Esophagus squamous epithelium (tissue), 5 donors: Measurements from ENCODE around the gene PILRA. TPM values are rescaled to one million over a fixed set of nuclear protein-coding genes. Genes with fewer than 3 reads are reported as not detected.

Experiments
- DNase-seq: peaks from one replicate; lab custom pipeline; 2025; lab: John Stamatoyannopoulos, UW
- H3K27ac ChIP-seq, 4 donors: fragments of 200-600 bp; sonication (generic); one replicate each; pipeline ENCODE4 v1.5.1; 2016 to 2019; ENCODE audit warnings: mild to moderate bottlenecking in 1 of 4
- H3K27me3 ChIP-seq, 4 donors: fragments of 200-600 bp; sonication (generic); 1 replicate in 3 of 4; 2 replicates in 1 of 4; pipeline versions ENCODE4 v1.5.1 to v1.6.0; 2017 to 2021; ENCODE audit warnings: antibody characterized with exemption in 1 of 4
- H3K36me3 ChIP-seq, 3 donors: fragments of 200-600 bp; sonication (generic); one replicate each; pipeline ENCODE4 v1.5.1; 2016 to 2019
- H3K4me1 ChIP-seq, 3 donors: fragments of 200-600 bp; sonication (generic); one replicate each; pipeline ENCODE4 v1.5.1; 2017 to 2019
- H3K4me3 ChIP-seq, 4 donors: fragments of 200-600 bp; sonication (generic); 1 replicate in 3 of 4; 2 replicates in 1 of 4; pipeline ENCODE4 v1.5.1; 2016 to 2019; ENCODE audit warnings: mild to moderate bottlenecking in 2 of 4, moderate library complexity in 1 of 4
- H3K9me3 ChIP-seq, 3 donors: fragments of 200-600 bp; sonication (generic); one replicate each; pipeline ENCODE4 v1.5.1; 2016 to 2019
- CTCF ChIP-seq, 6 experiments: fragments of 450-650 bp in 4 of 6; fragments of 200-600 bp in 2 of 6; sonication (generic) in 2 of 6; IDR thresholded peaks; one replicate each; pipeline ENCODE4 v1.5.1; 2016 to 2019; ENCODE audit warnings: antibody characterized with exemption in 6 of 6, mild to moderate bottlenecking in 4 of 6, moderate library complexity in 4 of 6
- POLR2A ChIP-seq, 4 donors: fragments of 450-650 bp; IDR thresholded peaks; one replicate each; pipeline ENCODE4 v1.6.1; 2017; ENCODE audit warnings: antibody characterized with exemption in 4 of 4, mild to moderate bottlenecking in 4 of 4, moderate library complexity in 3 of 4
- WGBS, 2 donors: methylation state at CpG; one replicate each; pipeline ENCODE4 v1.1.5; 2018; 5-methylcytosine and 5-hydroxymethylcytosine counted together
- intact Hi-C: fragments of 100-400 bp; cut with DNase I; formaldehyde crosslinking; loops from one replicate; pipeline ENCODE4 v1.15.0; 2022
- total RNA-seq, 4 donors: library from RNA; depleted of rRNA; stranded (reverse); fragments of >200 nt; gene quantifications; one replicate each; pipeline ENCODE4 v1.1.0, GENCODE V29; 2016
- donor health status: DM: yes; HTN: yes; CAD: no.

Gene PILRA
- total RNA-seq, 4 donors from 2014 or later, result 0.61 to 5.0 (median 1.1) TPM

GRCh38 chr7:100384628-100385294 lies 11.5 kb downstream of the PILRA start:
- TF ChIP-seq CTCF (IDR thresholded peaks at IDR 0.05) (no peak), POLR2A (IDR thresholded peaks at IDR 0.05) (no peak)
- DNase-seq, result no peak
- intact Hi-C loops, result no loop called here

GRCh38 chr7:100386940-100387339 lies 13.7 kb downstream of the PILRA start:
- Histone ChIP-seq H3K27me3 (no peaks in the 10 kb centered on the region), H3K36me3 (no peaks in the 10 kb centered on the region), H3K9me3 (no peaks in the 10 kb centered on the region), H3K4me3 (no peak overlapping the region), H3K4me1 (no peaks in the 10 kb centered on the region), H3K27ac (no peak overlapping the region)
- no peak for DNase-seq
- intact Hi-C loops, result no loop called here
- TF ChIP-seq POLR2A (IDR thresholded peaks at IDR 0.05) (no peak), CTCF (IDR thresholded peaks at IDR 0.05) (no peak)
- 72 to 84% methylated on average over 5 of the region's 5 CpGs for WGBS, 2 donors

More at GRCh38 chr7:100384628-100385294, 11.5 kb downstream of the PILRA start:
- Histone ChIP-seq H3K4me3 (no peak overlapping the region), H3K36me3 (no peaks in the 10 kb centered on the region), H3K27ac (no peak overlapping the region), H3K4me1 (no peaks in the 10 kb centered on the region), H3K9me3 (no peaks in the 10 kb centered on the region), H3K27me3 (no peaks in the 10 kb centered on the region)
- 66 to 89% methylated on average over 6 of the region's 6 CpGs for WGBS, 2 donors

- no peak for DNase-seq
- intact Hi-C loops, result no loop called here
- no peak overlapping the region for H3K4me3 ChIP-seq
- 43 to 53% methylated on average over 2 of the region's 2 CpGs for WGBS, 2 donors
- H3K9me3 ChIP-seq, result no peaks in the 10 kb centered on the region
- H3K27ac ChIP-seq, result no peak overlapping the region
- TF ChIP-seq POLR2A (IDR thresholded peaks at IDR 0.05) (no peak), CTCF (IDR thresholded peaks at IDR 0.05) (no peak)
- no peaks in the 10 kb centered on the region for H3K36me3 ChIP-seq
- H3K27me3 ChIP-seq, result no peaks in the 10 kb centered on the region
- H3K4me1 ChIP-seq, result no peaks in the 10 kb centered on the region
Measured at GRCh38 chr7:100387695-100388094, 14.4 kb downstream of the PILRA start.

GRCh38 chr7:100389437-100390088 lies 16.3 kb downstream of the PILRA start:
- no peak overlapping the region for H3K27ac ChIP-seq
- intact Hi-C loops, result no loop called here
- no peak overlapping the region for H3K4me3 ChIP-seq
- no peaks in the 10 kb centered on the region for H3K9me3 ChIP-seq
- no peak for DNase-seq
- no peaks in the 10 kb centered on the region for H3K36me3 ChIP-seq
- 69 to 73% methylated on average over 5 to 9 of the region's 9 CpGs for WGBS, 2 donors
- no peak for TF ChIP-seq CTCF (IDR thresholded peaks at IDR 0.05)
- TF ChIP-seq POLR2A (IDR thresholded peaks at IDR 0.05), result no peak
- H3K27me3 ChIP-seq, result no peaks in the 10 kb centered on the region
- H3K4me1 ChIP-seq, result no peaks in the 10 kb centered on the region

- no peaks in the 10 kb centered on the region for H3K9me3 ChIP-seq
- H3K27ac ChIP-seq, result no peak overlapping the region
- TF ChIP-seq CTCF (IDR thresholded peaks at IDR 0.05), result no peak
- TF ChIP-seq POLR2A (IDR thresholded peaks at IDR 0.05), result no peak
- intact Hi-C loops, result no loop called here
- H3K27me3 ChIP-seq, result no peaks in the 10 kb centered on the region
- no peak overlapping the region for H3K4me3 ChIP-seq
- DNase-seq, result no peak
- 58 to 67% methylated on average over 2 to 3 of the region's 3 CpGs for WGBS, 2 donors
- H3K36me3 ChIP-seq, result no peaks in the 10 kb centered on the region
- H3K4me1 ChIP-seq, result no peaks in the 10 kb centered on the region
Measured at GRCh38 chr7:100390286-100391009, 17.2 kb downstream of the PILRA start.
